Keratinocyte (primary cell): ENCODE results near the gene SASH1. TPM values are rescaled to one million over a fixed set of nuclear protein-coding genes. Genes with fewer than 3 reads are reported as not detected.

ENCODE experiments used
- DNase-seq: peaks from one replicate; pipeline ENCODE4 v3.0.0-alpha.2; 2011; ENCODE audit warnings: low read depth, missing footprints, low spot score
- FAIRE-seq: peaks from 2 replicates; lab custom pipeline; 2011; peaks lifted over from hg19 to GRCh38; lab: Jason Lieb, UNC
- H2AFZ ChIP-seq: 2 replicates; pipeline ENCODE4 v1.6.0; 2012; ENCODE audit warnings: low read length, control low read depth, inconsistent platforms; ENCODE audit not compliant: control insufficient read depth
- H3K27ac ChIP-seq: 2 replicates; pipeline ENCODE4 v1.5.1; 2011; ENCODE audit warnings: low read length; ENCODE audit not compliant: control insufficient read depth, insufficient read depth
- H3K27me3 ChIP-seq: 3 replicates; pipeline ENCODE4 v1.6.0; 2011; ENCODE audit warnings: low read length; ENCODE audit not compliant: control insufficient read depth, insufficient read depth; ENCODE audit errors: extremely low read depth
- H3K36me3 ChIP-seq, 2 experiments: 2 replicates in 1 of 2; 3 replicates in 1 of 2; pipeline ENCODE4 v1.5.1; 2011; ENCODE audit warnings: low read length in 2 of 2, mild to moderate bottlenecking in 1 of 2; ENCODE audit not compliant: control insufficient read depth in 2 of 2, insufficient read depth in 2 of 2; ENCODE audit errors: extremely low read depth in 1 of 2
- H3K4me1 ChIP-seq: 3 replicates; pipeline ENCODE4 v1.5.1; 2011; ENCODE audit warnings: low read length; ENCODE audit not compliant: control insufficient read depth, insufficient read depth; ENCODE audit errors: extremely low read depth
- H3K4me2 ChIP-seq: 3 replicates; pipeline ENCODE4 v1.6.0; 2011; ENCODE audit warnings: low read depth, low read length; ENCODE audit not compliant: control insufficient read depth, insufficient read depth; ENCODE audit errors: extremely low read depth
- H3K4me3 ChIP-seq, 3 experiments: fragments of 200-600 bp in 1 of 3; sonication (generic) in 1 of 3; 2 replicates in 2 of 3; 3 replicates in 1 of 3; pipeline ENCODE4 v1.5.1; 2011 to 2016; ENCODE audit warnings: low read length in 3 of 3, mild to moderate bottlenecking in 3 of 3, control low read depth in 2 of 3, inconsistent platforms in 1 of 3, low read depth in 1 of 3, mixed read lengths in 1 of 3, mixed run types in 1 of 3, moderate library complexity in 1 of 3; ENCODE audit not compliant: control insufficient read depth in 2 of 3, insufficient read depth in 2 of 3; ENCODE audit errors: extremely low read depth in 1 of 3
- H3K79me2 ChIP-seq: 2 replicates; pipeline ENCODE4 v1.6.0; 2012; ENCODE audit warnings: low read length; ENCODE audit not compliant: control insufficient read depth, insufficient read depth
- H3K9ac ChIP-seq: 3 replicates; pipeline ENCODE4 v1.6.0; 2011; ENCODE audit warnings: low read length; ENCODE audit not compliant: control insufficient read depth, insufficient read depth; ENCODE audit errors: extremely low read depth
- H3K9me1 ChIP-seq: 3 replicates; pipeline ENCODE4 v1.6.0; 2011; ENCODE audit warnings: low read length; ENCODE audit not compliant: control insufficient read depth, insufficient read depth; ENCODE audit errors: extremely low read depth
- H3K9me3 ChIP-seq: 2 replicates; pipeline ENCODE4 v1.5.1; 2012; ENCODE audit warnings: low read depth, low read length; ENCODE audit not compliant: control insufficient read depth
- H4K20me1 ChIP-seq: 3 replicates; pipeline ENCODE4 v1.6.0; 2011; ENCODE audit warnings: low read length; ENCODE audit not compliant: control insufficient read depth, insufficient read depth; ENCODE audit errors: extremely low read depth
- CTCF ChIP-seq, 3 experiments: IDR thresholded peaks in 1 of 3; conservative IDR thresholded peaks in 1 of 3; optimal IDR thresholded peaks in 1 of 3; 2 replicates in 2 of 3; 3 replicates in 1 of 3; pipeline versions ENCODE3 to v1.5.1; 2011; ENCODE audit warnings: low read length in 3 of 3, mild to moderate bottlenecking in 3 of 3, moderate library complexity in 2 of 3, control low read depth in 1 of 3, inconsistent platforms in 1 of 3; ENCODE audit not compliant: insufficient read depth in 2 of 3; ENCODE audit errors: extremely low read depth in 1 of 3
- EZH2 ChIP-seq: IDR thresholded peaks from one replicate; pipeline ENCODE4 v1.6.1; 2012; ENCODE audit warnings: inconsistent platforms, mild to moderate bottlenecking, low read length, moderate library complexity
- dilution Hi-C: fragments of 300-500 bp; cut with MboI; formaldehyde crosslinking; loops from one replicate; pipeline ENCODE4 v1.7.0; 2020; ENCODE audit warnings: low sequenced_read_pairs; ENCODE audit not compliant: extremely low pct_ligation_motif_present
- polyA plus RNA-seq, 5 experiments: library from polyadenylated mRNA; depleted of rRNA in 3 of 5; stranded (reverse) in 3 of 5; stranded (forward) in 1 of 5; unstranded in 1 of 5; fragments of >200 nt; gene quantifications; 1 replicate in 1 of 5; 2 replicates in 3 of 5; 3 replicates in 1 of 5; pipeline versions ENCODE4 v1.2.1 to v1.2.3, GENCODE V29; 2011 to 2012; ENCODE audit warnings: missing spikeins in 2 of 5, low read depth in 1 of 5, low replicate concordance in 1 of 5

Gene SASH1
- polyA plus RNA-seq, 1 donor (not counting 4 experiments of a cell fraction or from before 2014, with no cell fraction given) = 4.4 TPM

GRCh38 chr6:148501178-148501590 lies 158.5 kb downstream of the SASH1 start:
- no peak for TF ChIP-seq EZH2
- TF ChIP-seq CTCF (optimal IDR thresholded peaks at IDR 0.05 in 1 of 3, IDR thresholded peaks at IDR 0.05 in 1 of 3, conservative IDR thresholded peaks at IDR 0.05 in 1 of 3; ENCODE audit: extremely low read depth in 1 of 3, insufficient read depth in 2 of 3, low read length in 3 of 3) = no peak
- Histone ChIP-seq H3K9me1 (no peaks in the 10 kb centered on the region), H3K4me1 (peaks cover 13% of the 10 kb centered on the region), H3K27me3 (no peaks in the 10 kb centered on the region), H3K4me2 (peak overlapping the region; percentile 56), H3K36me3 (no peaks in the 10 kb centered on the region), H3K4me3 (no peak overlapping the region), H2AFZ (no peak overlapping the region), H3K27ac (no peak overlapping the region), H4K20me1 (no peaks in the 10 kb centered on the region), H3K9ac (no peak overlapping the region), H3K79me2 (no peaks in the 10 kb centered on the region), H3K9me3 (no peaks in the 10 kb centered on the region)
- DNase-seq (peak; percentile 54), FAIRE-seq (peak; percentile 93)
- dilution Hi-C loops = no loop called here

GRCh38 chr6:148502083-148502772 lies 159.6 kb downstream of the SASH1 start:
- no peaks in the 10 kb centered on the region for H3K9me3 ChIP-seq
- H3K27ac ChIP-seq = no peak overlapping the region
- H3K4me3 ChIP-seq = no peak overlapping the region
- no peak overlapping the region for H2AFZ ChIP-seq
- TF ChIP-seq EZH2 (no peak), CTCF (optimal IDR thresholded peaks at IDR 0.05 in 1 of 3, IDR thresholded peaks at IDR 0.05 in 1 of 3, conservative IDR thresholded peaks at IDR 0.05 in 1 of 3; ENCODE audit: extremely low read depth in 1 of 3, insufficient read depth in 2 of 3, low read length in 3 of 3) (no peak)
- no peak overlapping the region for H3K4me2 ChIP-seq
- dilution Hi-C loops = no loop called here
- no peak for DNase-seq
- H3K9ac ChIP-seq = no peak overlapping the region
- H3K27me3 ChIP-seq = no peaks in the 10 kb centered on the region
- H3K79me2 ChIP-seq = no peaks in the 10 kb centered on the region
- FAIRE-seq = no peak
- no peaks in the 10 kb centered on the region for H3K36me3 ChIP-seq
- H4K20me1 ChIP-seq = no peaks in the 10 kb centered on the region
- H3K4me1 ChIP-seq = peaks cover 13% of the 10 kb centered on the region
- H3K9me1 ChIP-seq = no peaks in the 10 kb centered on the region
